HepG2 (cell line): ENCODE measurements around the gene TK2. TPM values are rescaled to one million over a fixed set of nuclear protein-coding genes. Genes with fewer than 3 reads are reported as not detected.

ENCODE experiments used
- ATAC-seq: fragments of 200-7000 bp; cut with Tn5 transposase; 3 replicates; pipeline ENCODE4 v1.9.1; 2020; ENCODE audit warnings: mild to moderate bottlenecking, moderate library complexity
- BruUV-seq: library from RNA; stranded (reverse); fragments of 400-500 nt; replicated peaks from 2 replicates; lab custom pipeline; 2021; lab: Mats Ljungman, UMichigan
- CTCF ChIA-PET: fragments of 300-600 bp; formaldehyde crosslinking; extraction: SDS; loops from one replicate; lab custom pipeline; 2021; ENCODE audit warnings: low total read pairs, inconsistent platforms, low intra/inter-chr PET ratio; lab: Yijun Ruan, JAX
- POLR2A ChIA-PET: fragments of 350-600 bp; sonication (Branson Sonifier 250); formaldehyde crosslinking; loops from one replicate; lab custom pipeline; 2020; ENCODE audit warnings: antibody characterized with exemption, inconsistent platforms; lab: Yijun Ruan, JAX
- DNase-seq: peaks from one replicate; pipeline ENCODE4 v3.0.0-alpha.2; 2015; ENCODE audit warnings: low spot score
- FAIRE-seq: peaks from 3 replicates; lab custom pipeline; 2011; peaks lifted over from hg19 to GRCh38; lab: Jason Lieb, UNC
- H2AFZ ChIP-seq: one replicate; pipeline ENCODE4 v1.6.1; 2011; ENCODE audit warnings: low read length, inconsistent platforms
- H3K27ac ChIP-seq: fragments of 300-600 bp; 3 replicates; pipeline ENCODE4 v1.8.0; 2011; ENCODE audit warnings: mixed run types, mild to moderate bottlenecking, mixed read lengths, low read length, inconsistent platforms; ENCODE audit not compliant: insufficient read depth; ENCODE audit errors: extremely low read length
- H3K27me3 ChIP-seq, 2 experiments: fragments of 200-600 bp in 1 of 2; 2 replicates in 1 of 2; 3 replicates in 1 of 2; pipeline versions ENCODE4 v1.6.0 to v1.8.0; 2011; ENCODE audit warnings: low read length in 2 of 2, mild to moderate bottlenecking in 2 of 2, moderate library complexity in 2 of 2, inconsistent platforms in 1 of 2; ENCODE audit not compliant: insufficient read depth in 2 of 2, control insufficient read depth in 1 of 2
- H3K36me3 ChIP-seq, 2 experiments: fragments of 200-600 bp in 1 of 2; replicated peaks in 1 of 2; 2 replicates in 1 of 2; 3 replicates in 1 of 2; pipeline versions ENCODE4 v1.5.1 to v1.8.0; 2011; ENCODE audit warnings: low read length in 2 of 2, inconsistent platforms in 1 of 2; ENCODE audit not compliant: insufficient read depth in 2 of 2, control insufficient read depth in 1 of 2
- H3K4me1 ChIP-seq: 2 replicates; pipeline ENCODE4 v1.5.1; 2012; ENCODE audit warnings: low read length, inconsistent platforms; ENCODE audit not compliant: insufficient read depth
- H3K4me2 ChIP-seq: 2 replicates; pipeline ENCODE4 v1.6.0; 2011; ENCODE audit warnings: low read depth, low read length, inconsistent platforms
- H3K4me3 ChIP-seq, 3 experiments: fragments of 200-600 bp in 1 of 3; sonication (generic), shearing (Covaris generic) in 1 of 3; replicated peaks in 1 of 3; 2 replicates each; pipeline ENCODE4 v1.5.1; 2011 to 2016; ENCODE audit warnings: low read length in 3 of 3, inconsistent platforms in 2 of 3, low read depth in 2 of 3, mild to moderate bottlenecking in 2 of 3, control low read depth in 1 of 3, mixed read lengths in 1 of 3; ENCODE audit not compliant: insufficient read depth in 1 of 3
- H3K79me2 ChIP-seq: one replicate; pipeline ENCODE4 v1.6.1; 2011; ENCODE audit warnings: low read length, inconsistent platforms; ENCODE audit not compliant: insufficient read depth
- H3K9ac ChIP-seq: 2 replicates; pipeline ENCODE4 v1.6.0; 2011; ENCODE audit warnings: mild to moderate bottlenecking, low read depth, low read length, inconsistent platforms; ENCODE audit not compliant: insufficient read depth
- H3K9me3 ChIP-seq: 2 replicates; pipeline ENCODE4 v1.5.1; 2012; ENCODE audit warnings: mild to moderate bottlenecking, low read length
- H4K20me1 ChIP-seq: 2 replicates; pipeline ENCODE4 v1.6.0; 2011; ENCODE audit warnings: inconsistent platforms, mild to moderate bottlenecking, low read length, moderate library complexity; ENCODE audit not compliant: insufficient read depth
- ADNP ChIP-seq: sonication (generic); formaldehyde crosslinking; IDR thresholded peaks from 2 replicates; pipeline ENCODE4 v1.4.0; 2020; ENCODE audit warnings: missing genetic modification reagents
- CREM ChIP-seq, 2 experiments: sonication (generic) in 1 of 2; formaldehyde crosslinking in 1 of 2; IDR thresholded peaks; 2 replicates each; pipeline versions ENCODE4 v1.4.0 to v1.6.1; 2016 to 2020; ENCODE audit warnings: antibody characterized with exemption in 1 of 2, mild to moderate bottlenecking in 1 of 2, missing genetic modification reagents in 1 of 2
- ETV5 ChIP-seq: IDR thresholded peaks from 2 replicates; pipeline ENCODE4 v1.6.1; 2018; ENCODE audit warnings: missing biosample characterization, missing genetic modification reagents, inconsistent platforms, borderline replicate concordance
- FOXO4 ChIP-seq: sonication (generic); formaldehyde crosslinking; conservative IDR thresholded peaks from 2 replicates; pipeline ENCODE4 v1.8.1; 2023; ENCODE audit warnings: missing genetic modification reagents
- HDAC1 ChIP-seq: sonication (generic); formaldehyde crosslinking; IDR thresholded peaks from 2 replicates; pipeline ENCODE4 v1.5.1; 2020; ENCODE audit warnings: mild to moderate bottlenecking, missing genetic modification reagents
- HDAC6 ChIP-seq: fragments of 200-600 bp; sonication (generic); IDR thresholded peaks from 2 replicates; pipeline ENCODE4 v1.7.0; 2017; ENCODE audit warnings: mild to moderate bottlenecking, antibody characterized with exemption, low read length, low read depth
- HNRNPK ChIP-seq: fragments of 200-400 bp; formaldehyde crosslinking; IDR thresholded peaks from 2 replicates; pipeline ENCODE4 v1.6.1; 2018; ENCODE audit warnings: low read length, low read depth, moderate library complexity, mild to moderate bottlenecking; ENCODE audit not compliant: poor library complexity, severe bottlenecking
- MYC ChIP-seq: sonication (generic); formaldehyde crosslinking; IDR thresholded peaks from 2 replicates; pipeline ENCODE4 v1.9.0; 2021; ENCODE audit warnings: missing genetic modification reagents, borderline replicate concordance
- POGK ChIP-seq: sonication (generic); formaldehyde crosslinking; conservative IDR thresholded peaks from 2 replicates; pipeline ENCODE4 v1.8.0; 2022; ENCODE audit warnings: mild to moderate bottlenecking, moderate library complexity, missing genetic modification reagents
- U2AF1 ChIP-seq: fragments of 200-400 bp; formaldehyde crosslinking; optimal IDR thresholded peaks from 2 replicates; pipeline ENCODE3; 2017; ENCODE audit warnings: mild to moderate bottlenecking, low read depth, low read length
- YEATS4 ChIP-seq: sonication (generic); formaldehyde crosslinking; IDR thresholded peaks from 2 replicates; pipeline ENCODE4 v1.4.0; 2020; ENCODE audit warnings: missing genetic modification reagents, borderline replicate concordance
- ZBTB14 ChIP-seq: sonication (generic); formaldehyde crosslinking; IDR thresholded peaks from 2 replicates; pipeline ENCODE4 v1.4.0; 2020; ENCODE audit warnings: missing genetic modification reagents
- ZBTB7A ChIP-seq: sonication (generic); formaldehyde crosslinking; IDR thresholded peaks from 2 replicates; pipeline ENCODE4 v1.8.0; 2022; ENCODE audit warnings: mild to moderate bottlenecking, missing genetic modification reagents
- ZNF256 ChIP-seq: sonication (generic); formaldehyde crosslinking; conservative IDR thresholded peaks from 2 replicates; pipeline ENCODE4 v1.4.0; 2020; ENCODE audit warnings: missing genetic modification reagents
- ZNF343 ChIP-seq: sonication (generic); formaldehyde crosslinking; IDR thresholded peaks from 2 replicates; pipeline ENCODE4 v1.4.0; 2020; ENCODE audit warnings: mild to moderate bottlenecking, missing genetic modification reagents
- ZNF451 ChIP-seq: sonication (generic); formaldehyde crosslinking; IDR thresholded peaks from 2 replicates; pipeline ENCODE4 v1.5.0; 2020; ENCODE audit warnings: mild to moderate bottlenecking, missing genetic modification reagents
- ZNF543 ChIP-seq: sonication (generic); formaldehyde crosslinking; IDR thresholded peaks from 2 replicates; pipeline ENCODE4 v1.4.0; 2020; ENCODE audit warnings: mild to moderate bottlenecking, missing genetic modification reagents
- ZNF597 ChIP-seq: sonication (generic); formaldehyde crosslinking; IDR thresholded peaks from 2 replicates; pipeline ENCODE4 v1.5.0; 2020; ENCODE audit warnings: missing genetic modification reagents
- ZSCAN22 ChIP-seq: sonication (generic); formaldehyde crosslinking; IDR thresholded peaks from 2 replicates; pipeline ENCODE4 v1.4.0; 2020; ENCODE audit warnings: mild to moderate bottlenecking, missing genetic modification reagents
- WGBS: methylation state at CpG from one replicate; pipeline ENCODE4 v1.1.6; 2017; ENCODE audit warnings: low lambda C conversion rate; 5-methylcytosine and 5-hydroxymethylcytosine counted together
- in situ Hi-C: cut with HindIII; loops from 2 replicates; pipeline ENCODE4 v1.10.0; 2017; ENCODE audit warnings: low pct_unique_long_range_greater_than_20kb; ENCODE audit not compliant: extremely low pct_ligation_motif_present
- intact Hi-C: fragments of 100-400 bp; cut with micrococcal nuclease; formaldehyde crosslinking; loops from one replicate; pipeline ENCODE4 v1.10.0; 2022; ENCODE audit not compliant: unreplicated experiment
- polyA plus RNA-seq, 8 experiments: library from polyadenylated mRNA; depleted of rRNA in 3 of 8; stranded (reverse) in 7 of 8; unstranded in 1 of 8; fragments of >200 nt; fragmentation: Illumina TruSeq in 4 of 8; extraction: Trizol in 4 of 8; gene quantifications; 2 replicates each; pipeline versions ENCODE4 v1.2.1 to v1.2.3, GENCODE V29; 2011 to 2016; ENCODE audit warnings: low read depth in 4 of 8, missing spikeins in 1 of 8, mixed read lengths in 1 of 8; ENCODE audit not compliant: insufficient read depth in 1 of 8
- total RNA-seq, 5 experiments: library from RNA; depleted of rRNA; stranded (reverse); fragments of >200 nt; fragmentation: Illumina TruSeq; extraction: Trizol; gene quantifications; 2 replicates each; pipeline ENCODE4 v1.2.3, GENCODE V29; 2016; ENCODE audit warnings: low read depth in 1 of 5

TK2 gene
- total and polyA plus RNA-seq, 2 of the 13 experiments (the other 11 are each of a cell fraction or from before 2014, with no cell fraction given) = 18.7 to 21.0 TPM

- TF ChIP-seq FOXO4 (CRISPR knock-in tag) (no peak), POGK (CRISPR knock-in tag) (no peak), YEATS4 (CRISPR knock-in tag) (no peak), ADNP (CRISPR knock-in tag) (no peak), ZSCAN22 (CRISPR knock-in tag) (no peak), MYC (CRISPR knock-in tag) (no peak), CREM (IDR thresholded peaks at IDR 0.05) (no peak), CREM (CRISPR knock-in tag; IDR thresholded peaks at IDR 0.05) (no peak)
These were observed 13.1 kb upstream of the TK2 start (continued) for GRCh38 chr16:66562986-66563385.

- no peak overlapping the region for H2AFZ ChIP-seq
- no peak for ATAC-seq
- peaks cover 12% of the 10 kb centered on the region for H3K4me1 ChIP-seq
- DNase-seq = no peak
- 0 out of 2 replicates have a peak, but pooled peaks cover 2% of the 10 kb centered on the region for H4K20me1 ChIP-seq
- H3K27ac ChIP-seq = no peak overlapping the region
- CTCF ChIA-PET = interaction anchor here (1.5 kb wide), 1 partner anchor 43 kb away, joined by 5 read pairs; no protein-coding TSS in a partner anchor
- in situ Hi-C loops (no loop called here), intact Hi-C loops (no loop called here)
- no peak for FAIRE-seq
- POLR2A ChIA-PET = interaction anchor here (2.9 kb wide), 1 partner anchor 10 kb away, joined by 18 read pairs; the partner anchor contains the start of gene CKLF
- H3K9me3 ChIP-seq = no peaks in the 10 kb centered on the region
- H3K27me3 ChIP-seq = no peaks in the 10 kb centered on the region
- no peak overlapping the region for H3K4me3 ChIP-seq
- H3K79me2 ChIP-seq = peaks cover 3% of the 10 kb centered on the region
- no TSS peak for BruUV-seq
- no peak overlapping the region for H3K4me2 ChIP-seq
- 96% methylated on average over 1 of the region's 1 CpG for WGBS
- H3K9ac ChIP-seq = no peak overlapping the region
- H3K36me3 ChIP-seq = peaks cover 8 to 47% of the 10 kb centered on the region in 2 experiments; a peak in 4 of 5 replicates
- no peak for TF ChIP-seq HNRNPK
- TF ChIP-seq ZBTB7A = no peak
- TF ChIP-seq U2AF1 = no peak
- no peak for TF ChIP-seq ZNF597 (CRISPR knock-in tag)
- no peak for TF ChIP-seq HDAC1 (CRISPR knock-in tag)
- no peak for TF ChIP-seq CREM (IDR thresholded peaks at IDR 0.05)
- no peak for TF ChIP-seq CREM (CRISPR knock-in tag; IDR thresholded peaks at IDR 0.05)
- TF ChIP-seq ZBTB14 (CRISPR knock-in tag) = no peak
- no peak for TF ChIP-seq ZNF256 (CRISPR knock-in tag)
- TF ChIP-seq HDAC6 = no peak
- TF ChIP-seq ETV5 = no peak
- no peak for TF ChIP-seq ZNF343 (CRISPR knock-in tag)
- no peak for TF ChIP-seq ZNF543 (CRISPR knock-in tag)
- no peak for TF ChIP-seq ZNF451 (CRISPR knock-in tag)
These were observed 12.5 kb upstream of the TK2 start for GRCh38 chr16:66562409-66562808.
